GM21381 (cell line): Measurements from ENCODE around the gene C1orf50.
"Not testable (repeated sequence)": the region's sequence is repeated elsewhere in the genome, so short reads cannot be mapped to it uniquely, and the experiment has no call there.

Experiments used
- ATAC-seq: cut with Tn5 transposase; IDR thresholded peaks from one replicate; pipeline ENCODE4 v1.9.1; 2021; ENCODE audit warnings: mild to moderate bottlenecking, moderate library complexity; ENCODE audit not compliant: unreplicated experiment

The C1orf50 gene

DNA sequence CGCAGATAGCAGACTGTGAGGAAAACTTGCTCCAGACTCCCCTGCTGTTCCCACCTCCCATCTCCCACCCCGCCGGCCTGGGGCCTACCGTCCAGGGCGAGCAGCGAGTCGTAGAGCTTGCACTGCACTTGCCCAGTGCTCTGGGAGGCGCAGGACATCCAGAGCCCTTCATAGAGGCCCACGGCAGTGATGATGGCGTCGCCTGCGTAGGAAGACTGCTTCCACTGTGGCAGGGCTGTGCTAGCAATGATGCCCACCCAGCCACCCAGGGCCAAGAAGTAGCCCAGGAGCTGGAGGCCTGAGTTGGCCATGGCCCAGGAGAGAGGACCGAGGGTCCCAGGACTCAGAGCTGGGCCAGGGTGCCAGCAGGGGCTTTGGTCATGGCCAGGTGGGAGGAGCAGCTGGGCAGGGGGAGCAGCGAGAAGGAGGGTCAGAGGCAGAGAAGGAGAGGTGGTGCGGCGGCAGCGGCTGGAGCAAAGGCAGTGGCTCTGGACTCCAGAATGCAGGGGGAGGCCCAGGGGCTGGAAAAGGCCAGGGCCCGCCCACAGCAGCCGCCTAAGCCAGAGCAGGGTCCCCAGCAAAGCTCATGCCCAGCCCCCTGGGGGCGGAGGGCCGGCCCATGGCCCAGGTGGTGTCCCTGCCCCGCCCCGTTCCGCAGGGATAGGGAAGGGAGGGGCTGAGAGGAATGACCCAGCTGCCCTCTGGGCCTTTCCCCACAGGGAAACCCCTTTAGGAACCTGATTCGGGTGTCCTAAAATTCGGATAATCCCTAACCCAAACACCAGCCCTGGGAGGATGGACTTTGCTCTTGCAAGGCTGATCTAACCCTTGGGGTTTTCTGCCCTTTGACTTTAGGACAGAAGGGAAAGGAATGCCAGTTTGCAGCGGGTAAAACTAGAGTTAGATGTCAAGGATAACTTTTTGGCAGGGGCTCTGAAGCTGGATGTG lies 27.0 kb upstream of the C1orf50 start, which contains the start of gene CLDN19:
Gene CLDN19 (minus strand): TSS at position 484 of the 948 bp plus-strand sequence. CDS start 173 bp downstream, at position 311.
- ATAC-seq, result no peak

DNA sequence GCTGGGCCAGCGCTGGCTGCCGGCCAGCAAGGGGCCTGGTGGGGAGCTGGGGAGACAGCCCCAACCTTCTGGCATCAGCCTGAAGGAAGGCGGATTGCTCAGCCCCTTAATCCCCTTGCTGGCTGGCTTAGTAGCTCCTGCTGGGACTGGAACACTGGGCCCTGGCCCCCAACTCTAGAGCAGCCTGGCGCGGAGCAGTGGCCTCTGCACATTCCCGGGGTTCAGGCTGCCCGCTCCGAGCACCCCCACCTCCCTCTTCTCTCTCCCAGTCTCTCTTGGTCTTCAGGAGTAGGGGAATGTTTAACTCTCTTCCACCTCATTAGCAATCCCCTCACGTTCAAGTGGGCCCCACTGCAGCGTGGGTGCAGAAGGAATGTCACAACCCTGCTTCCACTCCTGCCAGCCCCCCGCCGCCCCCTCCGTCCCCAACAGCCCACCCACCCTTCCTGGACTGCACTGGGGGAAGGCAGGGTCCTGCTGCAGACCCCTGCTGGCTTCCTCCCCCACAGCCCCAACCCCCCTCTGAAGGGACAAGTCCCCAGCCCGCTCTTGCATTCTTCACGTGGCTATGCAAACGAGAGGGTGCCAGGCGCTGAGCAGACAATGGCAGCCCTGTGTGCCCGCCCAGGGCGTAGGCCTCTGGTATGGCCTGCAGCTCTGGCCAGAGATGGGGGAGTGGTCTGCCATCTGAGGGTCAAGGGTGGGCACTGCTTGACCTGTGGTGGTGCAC lies 26.0 kb upstream of the C1orf50 start:
- ATAC-seq, result no peak

DNA sequence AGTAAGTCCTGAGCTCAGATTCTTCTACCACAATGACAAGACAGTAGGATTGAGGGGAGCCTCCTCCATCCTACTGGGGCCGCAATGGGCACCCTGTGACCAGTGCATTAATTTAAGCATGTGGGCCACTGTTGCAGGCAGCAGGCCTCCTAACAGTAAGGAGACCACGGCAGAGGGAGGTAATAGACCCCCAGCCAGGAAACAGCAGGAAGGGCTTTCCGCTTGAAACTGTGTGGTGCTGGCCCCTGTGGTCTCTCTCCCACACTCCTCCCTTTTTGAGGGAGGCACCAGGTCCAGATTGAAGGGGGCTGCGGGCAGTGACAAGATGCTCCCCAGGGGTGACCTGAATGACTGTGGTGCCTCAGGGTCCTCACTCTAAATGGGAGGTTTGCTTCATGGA lies 25.3 kb upstream of the C1orf50 start:
- ATAC-seq, result no peak

DNA sequence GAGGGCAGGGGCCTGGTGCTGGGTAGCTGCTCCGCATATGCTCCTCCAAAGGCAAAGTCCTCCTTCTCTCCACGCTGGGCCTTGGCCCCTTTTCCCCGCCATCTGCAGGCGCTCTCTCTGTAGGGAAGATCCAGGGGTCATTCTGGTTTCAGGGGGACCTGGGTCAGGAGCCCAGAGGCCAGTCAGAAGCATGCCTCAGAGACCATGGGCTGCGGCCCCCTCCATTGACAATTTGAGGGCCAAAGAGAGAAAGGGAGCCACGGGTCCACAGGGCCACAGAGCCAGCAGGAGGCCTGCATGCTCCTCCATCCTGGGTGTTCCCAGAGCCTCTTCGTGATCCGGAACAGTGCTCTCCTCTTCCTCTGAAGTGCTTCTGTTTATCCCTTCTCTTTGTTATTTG lies 24.9 kb upstream of the C1orf50 start:
- no peak for ATAC-seq

DNA sequence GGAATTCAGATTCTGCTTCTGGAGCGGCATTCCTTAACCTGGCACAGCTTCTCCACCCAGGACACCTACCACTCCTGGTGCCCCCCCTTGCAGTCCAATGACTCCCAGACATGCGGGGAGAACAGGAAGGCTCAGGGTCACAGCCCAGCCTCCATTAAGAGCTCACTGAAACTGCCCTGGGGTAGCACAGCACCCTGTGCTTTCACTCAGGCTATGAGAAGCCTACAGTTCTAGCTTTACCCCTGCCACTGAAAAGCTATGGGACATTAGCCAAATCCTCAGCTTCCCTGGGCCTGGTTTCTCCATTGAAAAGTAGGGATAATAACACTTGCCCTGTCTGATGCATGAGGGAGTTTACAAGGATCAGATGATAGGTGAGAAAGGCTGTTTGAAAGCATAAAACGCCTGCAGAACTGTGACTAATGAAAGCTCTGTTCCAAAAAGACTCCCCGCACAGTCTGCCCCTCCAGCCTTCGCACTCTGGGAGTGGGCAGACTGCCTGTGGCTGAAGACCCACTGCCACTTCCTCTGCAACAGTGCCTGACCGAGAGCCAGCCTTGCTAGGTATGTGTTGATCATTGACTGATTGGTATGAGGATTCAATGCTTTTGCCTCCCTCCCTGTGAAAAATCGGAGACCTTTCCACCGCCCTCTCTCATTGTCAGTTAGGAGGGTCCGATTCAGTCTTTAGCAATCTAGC lies 24.3 kb upstream of the C1orf50 start:
- ATAC-seq, result no peak

DNA sequence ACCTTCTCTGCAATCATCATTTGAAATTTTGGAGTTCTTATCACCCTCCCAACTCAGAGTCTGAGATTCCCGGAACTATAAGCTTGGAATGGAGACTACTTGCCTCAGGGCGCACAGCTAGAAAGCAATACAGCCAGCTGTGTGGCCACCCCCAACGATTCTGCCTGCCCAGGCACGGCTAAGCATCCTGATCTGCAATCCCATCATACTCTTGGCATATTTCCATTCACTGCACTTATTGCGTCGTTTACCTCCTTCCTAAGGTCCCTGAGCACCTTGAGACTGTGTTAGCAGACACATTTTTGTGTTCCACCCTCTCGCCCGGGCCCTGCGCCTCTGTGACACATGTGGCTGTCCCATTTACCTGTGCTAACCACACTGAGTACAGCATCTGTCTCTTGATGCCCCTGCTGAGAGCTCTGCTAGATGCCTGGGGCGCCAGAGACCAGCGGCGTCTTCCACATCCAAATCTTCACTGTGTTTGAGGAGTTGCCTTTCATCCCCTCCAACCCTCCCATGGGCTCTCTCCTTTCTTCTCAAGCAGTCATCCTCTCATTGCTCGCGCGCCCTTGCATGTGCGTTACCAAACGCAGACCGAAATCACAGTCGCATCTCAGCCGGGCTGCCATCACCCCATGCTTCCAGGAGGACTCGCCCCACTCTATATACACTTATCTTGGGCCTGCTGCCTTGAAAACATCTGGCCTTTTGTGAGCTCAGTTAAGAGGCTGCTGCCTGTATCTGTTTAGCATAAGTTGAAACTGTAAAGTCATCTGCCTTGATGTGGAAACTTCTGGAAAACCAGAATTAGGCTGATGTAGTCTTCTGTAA lies 23.5 kb upstream of the C1orf50 start:
- ATAC-seq, result no peak

DNA sequence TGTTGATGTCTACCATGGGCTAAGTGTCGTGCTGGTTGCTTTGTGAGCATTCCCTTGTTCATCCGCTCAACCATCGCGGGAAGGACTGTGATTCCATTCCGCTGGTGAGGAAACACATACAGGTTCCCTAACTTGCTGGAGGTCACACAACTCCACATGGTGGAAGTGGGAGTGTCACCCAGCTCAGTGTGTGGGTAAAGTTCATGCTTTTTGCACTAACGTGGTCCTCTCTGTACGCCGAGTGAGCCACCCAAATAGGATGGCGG lies 23.0 kb upstream of the C1orf50 start:
- ATAC-seq, result no peak

DNA sequence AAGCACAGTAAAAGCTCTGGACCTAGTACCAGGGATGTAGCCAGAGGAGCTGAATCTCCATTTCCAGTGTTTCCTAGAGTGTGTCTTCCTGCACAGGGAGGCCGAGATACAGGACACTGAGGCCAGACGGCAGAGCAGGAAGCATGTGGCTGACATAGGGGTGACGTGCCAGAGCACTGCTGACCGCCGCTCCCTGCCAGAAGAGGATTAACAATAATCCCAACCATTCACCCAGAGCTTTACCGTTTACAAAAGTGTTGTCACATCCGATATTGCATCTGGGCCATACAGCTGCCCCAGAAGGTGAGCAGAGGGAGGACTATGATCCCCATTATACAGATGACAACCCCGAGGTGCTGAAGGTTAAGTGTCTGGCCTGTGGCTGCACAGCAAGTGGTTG lies 21.2 kb upstream of the C1orf50 start:
- ATAC-seq, result no peak

DNA sequence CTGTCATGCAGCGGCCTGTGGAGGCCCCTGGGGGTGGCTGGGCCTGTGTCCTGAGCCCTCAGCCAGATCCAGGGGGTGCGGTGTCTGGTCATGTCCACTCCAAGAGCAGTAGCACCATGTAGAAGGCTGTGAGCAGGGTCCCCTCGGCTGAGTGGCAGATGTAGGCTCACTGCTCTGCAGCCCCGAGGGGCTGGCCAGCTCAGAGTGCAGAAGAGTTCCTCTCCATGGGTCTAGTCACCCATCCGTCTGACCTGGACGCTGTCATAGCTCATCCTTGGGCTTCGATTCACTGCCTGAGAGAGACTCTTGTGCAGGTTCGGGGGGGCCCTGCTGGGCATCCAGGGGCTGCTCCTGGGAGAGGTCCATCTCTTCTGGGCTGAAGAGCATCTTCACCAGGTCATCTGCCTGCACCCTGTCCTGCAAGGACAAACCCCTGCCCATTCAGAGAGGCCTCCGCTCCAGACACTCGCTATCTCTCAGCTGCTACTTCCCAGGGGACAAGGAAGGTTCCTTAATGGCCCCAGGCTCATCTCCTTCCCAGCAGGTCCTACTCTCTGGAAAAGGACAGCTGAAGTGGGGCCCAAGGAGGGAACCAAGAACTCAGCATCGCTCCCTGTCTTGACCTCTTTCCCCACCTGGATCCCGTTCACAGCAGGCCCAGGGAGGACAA lies 20.5 kb upstream of the C1orf50 start:
- no peak for ATAC-seq

DNA sequence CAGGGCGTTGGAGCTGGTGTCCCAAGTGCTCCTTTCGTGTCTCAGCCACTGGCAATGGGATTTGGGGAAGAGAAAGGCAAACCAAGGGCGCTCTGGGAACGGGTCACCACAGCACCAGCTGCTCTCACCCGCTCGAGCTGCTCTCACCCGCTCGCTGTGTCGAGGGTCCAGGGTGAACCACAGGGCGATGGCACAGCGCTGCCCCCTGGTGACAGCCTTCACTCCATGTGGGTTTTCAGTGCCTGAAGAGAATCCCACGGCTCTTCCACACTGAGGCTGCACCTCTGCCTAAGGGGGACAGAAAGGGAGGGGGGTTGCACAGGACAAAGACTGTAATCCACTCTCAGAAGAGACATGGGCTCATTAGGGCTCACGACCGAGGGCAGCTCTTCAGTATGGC lies 19.9 kb upstream of the C1orf50 start:
- ATAC-seq, result no peak

DNA sequence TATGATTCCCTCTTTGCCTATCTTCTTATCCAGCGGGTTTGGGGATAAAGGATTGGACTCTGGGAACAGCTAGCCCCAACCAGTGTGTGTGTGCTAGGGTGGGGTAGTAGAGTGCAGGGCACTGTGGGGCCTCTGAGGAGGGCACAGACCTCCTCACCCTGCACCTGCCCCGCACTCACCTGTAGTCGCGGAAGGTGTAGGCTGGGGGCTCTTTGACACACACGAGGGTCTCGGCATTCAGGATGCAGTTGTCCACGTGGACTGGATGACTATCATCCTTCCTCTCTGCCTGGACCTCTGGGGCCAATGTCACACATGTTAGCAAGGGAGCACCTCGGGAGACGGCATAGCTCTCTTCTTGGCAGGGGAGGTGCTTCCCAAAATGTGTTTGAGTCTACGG lies 19.0 kb upstream of the C1orf50 start:
- no peak for ATAC-seq

DNA sequence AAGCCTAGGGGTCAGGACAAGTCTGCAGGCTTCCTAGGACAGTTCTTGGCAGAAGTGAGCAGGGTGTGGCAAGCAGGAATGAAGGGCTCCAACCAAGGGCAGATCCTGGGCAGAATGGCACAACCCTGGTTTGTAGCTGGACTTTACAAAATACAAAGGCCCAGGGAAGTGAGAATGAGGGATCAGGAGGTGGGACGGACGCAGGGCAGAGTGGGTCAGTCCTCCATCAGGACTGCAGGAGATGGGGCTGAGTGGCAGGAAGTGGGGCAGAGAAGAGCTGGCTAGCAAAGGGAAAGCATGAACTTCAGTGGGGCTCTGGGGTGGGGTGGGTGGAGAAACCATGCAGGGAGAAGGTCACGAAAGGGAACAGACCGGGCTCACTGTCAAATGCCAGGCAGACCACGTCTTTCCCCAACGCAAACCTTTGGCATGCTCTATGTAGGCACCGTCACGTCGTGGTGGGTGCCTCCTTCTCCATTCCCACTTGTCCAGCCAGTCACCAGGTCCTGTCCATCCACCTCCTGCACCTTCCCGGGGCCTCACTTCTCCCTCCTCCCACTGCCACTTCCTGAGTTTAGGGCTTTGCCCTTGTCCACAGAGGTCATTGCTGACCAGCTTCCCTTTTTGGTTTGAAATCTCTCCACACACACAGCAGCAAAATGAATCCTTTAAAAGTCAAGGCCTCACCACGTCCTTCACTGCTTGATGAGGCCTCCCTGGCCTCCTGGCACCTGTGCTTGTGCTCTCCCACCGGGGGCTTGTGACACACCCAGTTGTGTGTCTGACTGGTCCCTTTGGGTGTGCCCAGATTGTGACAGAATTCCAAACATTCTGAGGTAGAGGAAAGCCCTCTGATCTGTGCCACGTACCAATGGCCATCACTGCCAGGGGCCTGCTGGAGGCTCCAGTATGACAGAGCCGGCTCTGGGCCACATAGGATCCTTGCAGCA lies 18.3 kb upstream of the C1orf50 start:
- no peak for ATAC-seq

DNA sequence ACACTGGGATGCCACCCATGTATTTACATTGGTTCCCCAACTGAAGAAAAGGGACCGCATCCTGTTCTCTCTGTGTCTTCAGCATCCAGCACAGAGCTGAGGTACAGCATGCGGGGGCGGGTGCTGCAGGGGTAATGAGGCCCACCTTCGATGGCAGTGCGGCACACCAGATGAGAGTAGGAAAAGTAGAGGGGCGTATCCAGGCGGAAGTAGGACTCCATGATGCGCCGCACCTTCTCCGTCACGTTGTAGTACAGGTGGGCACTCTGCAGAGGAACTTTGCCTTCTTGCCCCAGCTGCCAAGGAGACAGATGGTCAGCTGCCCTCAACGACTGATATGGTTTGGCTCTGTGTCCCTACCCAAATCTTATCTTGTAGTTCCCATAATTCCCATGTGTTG lies 17.0 kb upstream of the C1orf50 start:
- no peak for ATAC-seq

DNA sequence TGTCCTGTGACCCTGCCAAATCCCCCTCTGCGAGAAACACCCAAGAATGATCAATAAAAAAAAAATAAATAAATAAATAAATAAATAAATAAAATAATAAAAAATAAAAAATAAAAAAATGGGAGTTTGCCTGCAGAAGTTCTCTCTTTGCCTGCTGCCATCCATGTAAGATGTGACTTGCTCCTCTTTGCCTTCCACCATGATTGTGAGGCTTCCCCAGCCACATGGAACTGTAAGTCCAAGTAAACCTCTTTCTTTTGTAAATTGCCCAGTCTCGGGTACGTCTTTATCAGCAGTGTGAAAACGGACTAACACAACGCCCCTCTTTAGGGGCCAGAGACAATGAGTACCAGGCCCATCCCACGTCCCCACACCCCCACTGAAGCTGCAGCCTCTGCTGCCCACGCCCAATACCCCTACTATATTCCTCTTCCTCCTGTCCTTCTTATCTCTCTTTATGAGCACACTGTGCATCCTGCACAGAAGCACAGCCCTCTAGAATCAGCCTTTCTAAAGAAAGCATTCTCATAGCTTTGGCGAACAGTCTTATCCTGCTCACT lies 15.5 kb upstream of the C1orf50 start:
- ATAC-seq, result not testable (repeated sequence)

DNA sequence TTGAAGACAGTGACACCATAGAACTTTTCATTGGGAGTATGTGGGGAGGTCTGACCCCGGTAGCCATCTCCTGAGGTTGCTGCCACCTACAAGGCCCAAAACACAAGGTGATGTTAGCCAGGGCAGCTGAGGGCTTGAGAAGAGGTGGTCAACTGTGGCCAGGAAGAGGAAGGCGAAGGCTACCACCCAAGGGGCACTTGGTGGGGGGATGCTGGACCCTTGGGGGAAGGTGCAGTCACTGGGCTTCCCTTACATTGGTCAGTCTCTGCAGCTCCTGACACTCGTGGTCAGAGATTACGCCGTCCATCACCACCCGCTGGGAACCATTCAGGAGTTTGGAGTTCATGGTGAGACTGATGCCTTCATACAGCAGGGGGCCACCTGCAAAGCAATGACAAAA lies 14.8 kb upstream of the C1orf50 start:
- ATAC-seq, result no peak

DNA sequence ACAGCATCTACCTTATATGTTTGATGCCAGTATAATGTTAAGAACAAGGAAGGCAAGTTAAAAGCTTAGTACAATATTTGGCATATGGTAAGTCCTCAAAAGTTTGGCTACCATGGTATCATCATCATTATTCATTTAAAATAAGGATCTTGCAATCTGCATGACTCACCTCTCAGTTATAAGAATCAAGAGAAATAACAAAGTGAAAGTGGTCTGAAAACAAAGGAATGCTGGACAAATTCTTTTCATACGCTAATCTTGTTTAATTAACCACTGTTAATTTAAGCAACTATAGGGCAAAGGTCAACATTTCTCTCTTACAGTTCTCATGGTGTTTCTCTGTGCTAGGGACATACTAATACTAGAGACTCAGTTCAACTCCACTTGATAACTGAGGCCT lies 14.0 kb upstream of the C1orf50 start:
- no peak for ATAC-seq

DNA sequence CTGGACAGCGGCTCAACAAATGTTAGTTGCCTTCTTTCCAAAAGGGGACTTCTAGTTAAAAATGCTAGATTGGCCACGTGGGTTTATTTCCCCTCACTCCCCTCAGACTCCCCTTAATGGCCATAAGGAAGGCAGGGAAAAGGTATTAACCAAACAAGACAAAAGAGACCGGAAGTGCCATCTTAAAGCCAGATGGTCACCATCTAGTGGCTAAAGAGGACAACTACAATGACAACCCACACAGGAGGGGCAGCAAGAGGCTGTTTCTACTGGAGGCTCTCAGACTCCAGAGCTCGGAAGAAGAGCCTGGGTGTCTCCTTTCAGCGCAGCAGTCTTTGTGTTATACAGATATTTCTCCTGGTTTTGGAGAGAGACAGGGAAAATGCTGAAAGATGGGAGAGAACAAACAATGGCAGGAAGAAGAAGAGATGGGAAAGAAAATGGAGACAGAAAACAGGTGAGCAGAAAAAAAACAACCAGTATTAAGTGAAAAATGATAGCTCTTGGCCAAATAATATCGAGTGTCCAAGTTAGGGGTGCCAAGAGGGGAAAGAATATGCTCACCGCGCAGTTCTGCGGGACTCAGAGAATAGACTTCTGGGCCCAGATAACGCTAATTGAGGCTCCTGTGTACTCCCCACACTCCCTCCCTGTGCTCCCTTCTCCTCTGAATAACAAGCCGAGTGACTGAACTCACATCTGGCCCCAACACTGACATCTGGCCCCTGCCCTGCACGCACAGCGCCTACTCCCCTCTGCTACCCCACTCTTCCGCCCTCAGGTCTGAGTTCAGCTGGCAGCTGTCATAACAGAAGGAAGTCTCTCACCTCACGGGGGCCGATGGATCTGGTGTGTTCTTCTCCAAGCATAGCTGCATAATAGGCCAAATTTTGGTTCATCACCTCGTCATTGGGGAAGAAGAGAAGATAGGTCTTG lies 9.8 kb upstream of the C1orf50 start:
- ATAC-seq, result no peak

DNA sequence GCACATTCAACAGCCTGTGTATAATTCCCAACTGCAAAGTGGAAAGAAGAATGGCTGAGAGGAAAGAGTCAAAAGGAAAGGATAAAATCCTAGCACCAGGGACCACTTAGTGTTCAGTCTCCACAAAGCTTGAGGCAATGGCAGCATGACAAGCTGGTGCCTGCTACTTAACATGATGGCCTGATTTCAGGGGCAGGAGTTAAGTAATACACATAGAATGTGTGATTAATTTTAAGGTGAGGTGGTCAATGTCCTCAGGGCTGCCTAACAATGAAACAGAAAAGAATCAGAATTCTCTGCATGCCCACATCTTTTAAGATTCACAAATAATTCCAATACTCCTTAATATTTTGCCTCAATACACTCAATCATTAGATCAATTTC lies 9.2 kb upstream of the C1orf50 start:
- no peak for ATAC-seq
